Upper lobe of left lung (tissue), 4 donors: ENCODE measurements around the gene PHAF1.

Source experiments
- CTCF ChIP-seq, 6 experiments: fragments of 450-650 bp in 4 of 6; fragments of 200-600 bp in 2 of 6; sonication (generic) in 2 of 6; IDR thresholded peaks; one replicate each; pipeline ENCODE4 v1.5.1; 2016 to 2019; ENCODE audit warnings: antibody characterized with exemption in 6 of 6
- POLR2A ChIP-seq, 4 donors: fragments of 450-650 bp; IDR thresholded peaks; one replicate each; pipeline ENCODE4 v1.5.1; 2016 to 2017; ENCODE audit warnings: antibody characterized with exemption in 4 of 4, mild to moderate bottlenecking in 2 of 4
- POLR2AphosphoS5 ChIP-seq, 2 donors: sonication (generic); formaldehyde crosslinking; IDR thresholded peaks; one replicate each; pipeline ENCODE4 v1.5.1; 2017; ENCODE audit warnings: antibody characterized with exemption in 2 of 2

DNA sequence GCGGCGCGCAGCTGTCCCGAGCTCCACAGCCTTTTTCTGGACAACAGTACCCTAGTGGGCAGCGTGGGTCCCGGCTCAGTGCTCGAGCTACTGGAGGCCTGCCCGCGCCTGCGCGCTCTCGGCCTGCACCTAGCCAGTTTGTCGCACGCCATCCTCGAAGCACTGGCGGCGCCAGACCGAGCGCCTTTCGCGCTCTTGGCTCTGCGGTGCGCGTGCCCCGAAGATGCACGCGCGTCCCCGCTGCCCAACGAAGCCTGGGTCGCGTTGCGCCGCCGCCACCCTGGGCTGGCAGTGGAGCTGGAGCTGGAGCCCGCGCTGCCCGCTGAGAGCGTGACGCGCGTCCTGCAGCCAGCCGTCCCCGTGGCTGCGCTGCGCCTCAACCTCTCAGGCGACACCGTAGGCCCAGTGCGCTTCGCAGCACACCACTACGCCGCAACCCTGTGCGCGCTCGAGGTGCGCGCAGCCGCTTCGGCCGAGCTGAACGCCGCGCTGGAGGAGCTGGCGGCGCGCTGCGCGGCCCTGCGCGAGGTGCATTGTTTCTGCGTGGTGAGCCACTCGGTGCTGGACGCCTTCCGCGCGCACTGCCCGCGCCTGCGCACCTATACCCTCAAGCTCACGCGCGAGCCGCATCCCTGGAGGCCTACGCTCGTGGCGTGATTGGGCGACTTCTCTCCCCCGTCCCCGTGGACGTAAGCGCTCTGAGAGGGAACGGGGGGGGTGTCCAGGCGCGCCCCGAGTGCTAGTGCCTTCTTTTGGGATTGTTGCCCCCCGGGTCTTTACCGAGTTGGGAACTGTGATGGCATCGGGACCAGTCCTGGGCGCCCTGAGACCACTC is 53.6 kb downstream of the PHAF1 start:
- TF ChIP-seq CTCF (IDR thresholded peaks at IDR 0.05) (peak in 1 of 6 experiments; percentile 2), POLR2A (IDR thresholded peaks at IDR 0.05) (no peak), POLR2AphosphoS5 (IDR thresholded peaks at IDR 0.05) (no peak)
